Retinal pigment epithelial cell (primary cell): ENCODE data around the gene L3MBTL4.

ENCODE experiments used
- DNase-seq: peaks from one replicate; pipeline ENCODE4 v3.0.0-alpha.2; 2010; ENCODE audit warnings: low read depth
- H3K4me3 ChIP-seq: 2 replicates; pipeline ENCODE4 v1.5.1; 2011; ENCODE audit warnings: mild to moderate bottlenecking, low read length, control low read depth, moderate library complexity
- CTCF ChIP-seq: conservative IDR thresholded peaks from 2 replicates; pipeline ENCODE4 v1.5.1; 2011; ENCODE audit warnings: low read depth, low read length, control low read depth, inconsistent platforms

Gene L3MBTL4

GRCh38 chr18:6341709-6342108, 73.0 kb downstream of the L3MBTL4 start:
- H3K4me3 ChIP-seq, result no peak overlapping the region
- no peak for DNase-seq
- TF ChIP-seq CTCF, result no peak

DNA sequence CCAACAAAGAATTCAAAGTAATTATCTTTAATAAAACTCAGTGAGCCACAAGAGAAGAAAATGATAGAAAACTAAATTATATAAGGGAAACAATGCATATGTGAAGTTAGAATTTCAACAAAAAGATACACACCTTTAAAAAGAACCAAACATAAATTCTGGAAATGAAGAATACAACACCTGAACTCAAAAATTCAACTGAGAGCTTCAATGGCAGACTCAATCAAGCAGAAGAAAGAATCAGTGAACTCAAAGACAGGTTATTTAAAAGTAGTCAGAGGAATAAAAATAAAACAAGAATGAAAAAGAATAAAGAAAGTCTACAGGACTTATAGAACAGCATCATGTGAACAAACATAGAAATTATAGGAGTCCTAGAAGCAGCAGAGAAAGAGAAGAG, 73.4 kb downstream of the L3MBTL4 start:
- TF ChIP-seq CTCF, result no peak
- no peak overlapping the region for H3K4me3 ChIP-seq
- no peak for DNase-seq

DNA sequence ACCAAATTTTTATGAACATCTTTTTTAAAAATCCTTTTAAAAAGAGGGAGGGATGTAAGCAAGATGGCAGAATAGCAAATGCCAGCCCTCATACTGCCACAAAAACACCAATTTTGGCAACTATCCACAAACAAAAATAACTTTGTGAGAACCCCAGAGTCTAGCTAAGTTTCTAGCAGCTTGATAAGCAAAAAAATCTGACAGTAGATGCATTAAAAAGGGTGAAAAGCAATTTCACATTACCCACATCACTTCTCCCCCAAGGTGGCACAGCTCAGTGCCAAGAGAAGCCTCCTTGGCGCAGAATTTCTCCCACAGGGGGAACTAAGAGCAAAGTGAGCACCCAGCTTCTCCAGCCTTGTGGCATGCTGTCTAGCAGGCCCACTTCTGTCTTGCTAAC, 74.6 kb downstream of the L3MBTL4 start:
- no peak overlapping the region for H3K4me3 ChIP-seq
- TF ChIP-seq CTCF, result no peak
- DNase-seq, result no peak

GRCh38 chr18:6336239-6336638, 78.5 kb downstream of the L3MBTL4 start:
- TF ChIP-seq CTCF, result no peak
- H3K4me3 ChIP-seq, result no peak overlapping the region
- DNase-seq, result no peak

DNA sequence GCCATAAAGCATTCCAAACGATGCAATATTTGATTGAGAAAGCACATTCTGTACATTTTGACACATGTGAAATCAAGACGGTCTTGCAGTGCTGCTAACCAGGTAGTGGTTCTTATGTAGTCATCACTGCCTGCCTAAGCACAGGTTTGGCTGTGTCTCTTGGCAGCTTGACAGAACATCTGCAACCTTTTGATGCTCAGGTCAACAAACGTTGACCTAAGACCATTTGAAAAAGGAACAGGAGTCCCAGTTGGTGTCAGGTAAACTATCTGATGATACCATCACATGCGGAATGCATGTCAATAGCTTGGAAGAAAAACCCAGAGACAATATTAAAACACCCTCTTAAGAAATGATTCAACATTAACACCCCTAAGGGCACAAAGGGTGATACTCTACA, 80.7 kb downstream of the L3MBTL4 start:
- DNase-seq, result no peak
- no peak for TF ChIP-seq CTCF
- H3K4me3 ChIP-seq, result no peak overlapping the region

DNA sequence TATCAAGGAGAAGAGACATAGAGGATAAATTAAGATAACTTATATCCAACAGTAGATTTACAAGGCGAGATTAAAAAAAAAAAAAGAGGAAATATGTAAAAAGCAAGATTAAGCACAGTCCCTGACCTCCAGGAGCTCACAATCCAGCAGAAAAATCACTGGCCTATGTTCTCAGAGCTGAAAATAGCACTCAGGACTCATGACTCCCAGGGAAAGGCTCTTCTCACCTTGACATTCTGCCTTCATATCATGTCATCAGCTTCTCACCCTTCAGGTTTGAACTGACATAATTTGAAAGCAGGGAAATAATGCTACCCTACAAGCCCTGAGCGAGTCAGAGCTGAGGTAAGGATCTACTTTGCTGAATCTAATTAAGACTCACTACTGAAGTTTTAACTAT, 82.8 kb downstream of the L3MBTL4 start:
- H3K4me3 ChIP-seq, result no peak overlapping the region
- TF ChIP-seq CTCF, result no peak
- no peak for DNase-seq

DNA sequence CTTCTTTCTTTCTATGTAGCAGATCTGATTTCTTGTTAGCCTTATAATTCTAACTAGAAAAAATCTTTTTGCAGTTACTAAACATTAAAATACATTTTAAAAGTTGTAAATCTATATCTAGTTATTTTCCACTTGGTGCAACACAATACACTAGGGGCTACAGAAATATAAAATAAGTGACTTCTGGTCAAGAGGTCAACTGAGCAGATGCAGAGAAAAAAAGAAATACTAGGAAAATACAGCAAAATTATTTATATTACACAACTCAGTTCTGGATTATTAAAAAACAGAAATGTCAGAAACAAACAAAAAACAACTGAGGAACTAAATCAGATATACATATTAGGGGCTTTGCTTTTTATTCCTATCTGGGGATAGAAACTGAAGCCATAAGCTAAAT, 83.9 kb downstream of the L3MBTL4 start:
- no peak for TF ChIP-seq CTCF
- DNase-seq, result no peak
- no peak overlapping the region for H3K4me3 ChIP-seq
